OCI-LY7 (cell line): Measurements from ENCODE around the gene LRRC31. TPM values are rescaled to one million over a fixed set of nuclear protein-coding genes. Genes with fewer than 3 reads are reported as not detected.

Experiments used
- BruUV-seq: library from RNA; stranded (reverse); fragments of 400-500 nt; replicated peaks from 2 replicates; lab custom pipeline; 2021; lab: Mats Ljungman, UMichigan
- CTCF ChIA-PET: fragments of 300-600 bp; sonication (Branson Sonifier 250); formaldehyde crosslinking; loops from one replicate; lab custom pipeline; 2022; ENCODE audit warnings: antibody characterized with exemption; ENCODE audit not compliant: unreplicated experiment; lab: Charles Lee
- POLR2A ChIA-PET: fragments of 300-600 bp; sonication (Branson Sonifier 250); formaldehyde crosslinking; loops from one replicate; lab custom pipeline; 2022; ENCODE audit warnings: antibody characterized with exemption; lab: Charles Lee
- DNase-seq: peaks from one replicate; pipeline ENCODE4 v3.0.0-alpha.2; 2015; ENCODE audit warnings: low spot score
- H2AFZ ChIP-seq: fragments of 200-600 bp; sonication (generic), shearing (Covaris generic); 2 replicates; pipeline ENCODE4 v1.6.1; 2014; ENCODE audit warnings: mild to moderate bottlenecking, antibody characterized with exemption, low read length, moderate library complexity
- H3K27ac ChIP-seq: fragments of 200-600 bp; sonication (generic); 2 replicates; pipeline ENCODE4 v1.5.1; 2014; ENCODE audit warnings: mixed run types, low read depth, mild to moderate bottlenecking, moderate library complexity, low read length, inconsistent platforms; ENCODE audit not compliant: poor library complexity, severe bottlenecking
- H3K36me3 ChIP-seq: fragments of 200-600 bp; sonication (generic); 2 replicates; pipeline ENCODE4 v1.6.1; 2014; ENCODE audit warnings: mild to moderate bottlenecking, antibody characterized with exemption, low read length, moderate library complexity, mixed read lengths; ENCODE audit not compliant: insufficient read depth
- H3K4me1 ChIP-seq: fragments of 200-600 bp; sonication (generic); 2 replicates; pipeline ENCODE4 v1.5.1; 2014; ENCODE audit warnings: mild to moderate bottlenecking, low read length; ENCODE audit not compliant: insufficient read depth, poor library complexity, severe bottlenecking
- H3K4me2 ChIP-seq: fragments of 200-600 bp; sonication (generic); 2 replicates; pipeline ENCODE4 v1.6.1; 2014; ENCODE audit warnings: mild to moderate bottlenecking, low read length
- H3K4me3 ChIP-seq: fragments of 200-600 bp; sonication (generic); 2 replicates; pipeline ENCODE4 v1.5.1; 2014; ENCODE audit warnings: mild to moderate bottlenecking, low read depth, low read length; ENCODE audit not compliant: poor library complexity, severe bottlenecking
- H3K79me2 ChIP-seq: fragments of 200-600 bp; sonication (generic); 2 replicates; pipeline ENCODE4 v1.6.1; 2016; ENCODE audit warnings: low read depth, mild to moderate bottlenecking, low read length, moderate library complexity, mixed read lengths; ENCODE audit not compliant: insufficient read depth
- H3K9me2 ChIP-seq: fragments of 200-600 bp; sonication (generic); 2 replicates; pipeline ENCODE4 v1.6.1; 2016; ENCODE audit warnings: mild to moderate bottlenecking, low read length, mixed read lengths; ENCODE audit not compliant: insufficient read depth
- H3K9me3 ChIP-seq: fragments of 200-600 bp; sonication (generic); 2 replicates; pipeline ENCODE4 v1.6.1; 2014; ENCODE audit warnings: mild to moderate bottlenecking, mixed run types, low read length, mixed read lengths
- H4K20me1 ChIP-seq: fragments of 200-600 bp; sonication (generic); 2 replicates; pipeline ENCODE4 v1.6.1; 2014; ENCODE audit warnings: mild to moderate bottlenecking, antibody characterized with exemption, low read length, moderate library complexity, mixed read lengths; ENCODE audit not compliant: insufficient read depth
- CTCF ChIP-seq: fragments of 200-600 bp; sonication (generic); conservative IDR thresholded peaks from 2 replicates; pipeline ENCODE4 v1.5.1; 2014; ENCODE audit warnings: mild to moderate bottlenecking, antibody characterized with exemption, low read length, moderate library complexity, mixed read lengths
- EZH2phosphoT487 ChIP-seq: fragments of 200-600 bp; sonication (generic); IDR thresholded peaks from 2 replicates; pipeline ENCODE4 v1.6.1; 2018; ENCODE audit warnings: low read depth, borderline replicate concordance, mild to moderate bottlenecking, mixed run types, antibody characterized with exemption, low read length, moderate library complexity, mixed read lengths
- intact Hi-C: fragments of 100-400 bp; cut with micrococcal nuclease; formaldehyde crosslinking; loops from one replicate; pipeline ENCODE4 v1.10.0; 2022; ENCODE audit not compliant: unreplicated experiment
- total RNA-seq, 2 experiments: library from RNA; depleted of rRNA in 1 of 2; stranded (reverse); fragments of >200 nt in 1 of 2; shearing (Covaris generic) in 1 of 2; gene quantifications; 2 replicates each; pipeline ENCODE4 v1.2.3, GENCODE V29; 2014 to 2022

The LRRC31 gene
- total RNA-seq, 2 experiments from 2014 or later = not detected

- no TSS peak for BruUV-seq
- no peak overlapping the region for H2AFZ ChIP-seq
Measured at GRCh38 chr3:169879845-169880575, 10.3 kb upstream of the LRRC31 start.

GRCh38 chr3:169879013-169879557 lies 9.3 kb upstream of the LRRC31 start:
- peaks cover 21% of the 10 kb centered on the region; the same call in 1 of the 2 replicates for H3K9me3 ChIP-seq
- no peak for DNase-seq
- ChIA-PET POLR2A (no interaction called here), CTCF (no interaction called here)
- no peaks in the 10 kb centered on the region for H3K9me2 ChIP-seq
- H3K4me2 ChIP-seq = no peak overlapping the region
- intact Hi-C loops = no loop called here
- no peaks in the 10 kb centered on the region for H4K20me1 ChIP-seq
- no peak overlapping the region for H3K27ac ChIP-seq
- TF ChIP-seq CTCF (no peak), EZH2phosphoT487 (no peak)
- H2AFZ ChIP-seq = no peak overlapping the region
- H3K36me3 ChIP-seq = no peaks in the 10 kb centered on the region; the same call in 1 of the 2 replicates
- peaks cover 7% of the 10 kb centered on the region for H3K4me1 ChIP-seq
- H3K4me3 ChIP-seq = no peak overlapping the region
- H3K79me2 ChIP-seq = no peaks in the 10 kb centered on the region
- no TSS peak for BruUV-seq

More at GRCh38 chr3:169879845-169880575, 10.3 kb upstream of the LRRC31 start:
- intact Hi-C loops = no loop called here
- no peak for DNase-seq
- no peak overlapping the region for H3K4me3 ChIP-seq
- H4K20me1 ChIP-seq = no peaks in the 10 kb centered on the region
- H3K4me2 ChIP-seq = no peak overlapping the region
- peaks cover 7% of the 10 kb centered on the region for H3K4me1 ChIP-seq
- ChIA-PET CTCF (no interaction called here), POLR2A (interaction anchor here (1.3 to 2.3 kb wide), 4 partner anchors 11 to 28 kb away, joined by 5 to 10 read pairs (median 8); no protein-coding TSS in a partner anchor)
- TF ChIP-seq EZH2phosphoT487 = no peak
- no peak for TF ChIP-seq CTCF
- no peaks in the 10 kb centered on the region for H3K9me2 ChIP-seq
- no peaks in the 10 kb centered on the region for H3K79me2 ChIP-seq
- no peaks in the 10 kb centered on the region; the same call in 1 of the 2 replicates for H3K36me3 ChIP-seq
- H3K9me3 ChIP-seq = peaks cover 21% of the 10 kb centered on the region; the same call in 1 of the 2 replicates
- H3K27ac ChIP-seq = no peak overlapping the region
